SK-N-SH (cell line): Measurements from ENCODE around the gene STX5.
"Not testable (repeated sequence)": the region's sequence is repeated elsewhere in the genome, so short reads cannot be mapped to it uniquely, and the experiment has no call there.

ENCODE experiments used
- EZH2phosphoT487 ChIP-seq: fragments of 200-600 bp; sonication (generic); IDR thresholded peaks from 2 replicates; pipeline ENCODE4 v1.6.1; 2017; ENCODE audit warnings: low read depth, mixed run types, mild to moderate bottlenecking, antibody characterized with exemption, moderate library complexity, borderline replicate concordance
- FOXM1 ChIP-seq: IDR thresholded peaks from 2 replicates; pipeline ENCODE4 v1.4.0; 2012; ENCODE audit warnings: low read depth, mild to moderate bottlenecking
- GABPA ChIP-seq: IDR thresholded peaks from 2 replicates; pipeline ENCODE4 v1.4.0; 2012; ENCODE audit warnings: low read depth, mild to moderate bottlenecking
- NRF1 ChIP-seq: IDR thresholded peaks from 2 replicates; pipeline ENCODE4 v1.6.1; 2012; ENCODE audit warnings: low read depth, mild to moderate bottlenecking, low read length
- POLR2AphosphoS5 ChIP-seq: IDR thresholded peaks from 2 replicates; pipeline ENCODE4 v1.6.1; 2012; ENCODE audit warnings: low read depth, low read length
- RAD21 ChIP-seq: IDR thresholded peaks from 2 replicates; pipeline ENCODE4 v1.6.1; 2012; ENCODE audit warnings: mild to moderate bottlenecking, low read length
- RCOR1 ChIP-seq: fragments of 150-350 bp; IDR thresholded peaks from 2 replicates; pipeline ENCODE4 v1.6.1; 2017; ENCODE audit warnings: antibody characterized with exemption, low read length
- RFX5 ChIP-seq: IDR thresholded peaks from 2 replicates; pipeline ENCODE4 v1.6.1; 2012; ENCODE audit warnings: mild to moderate bottlenecking, improper control_type of control experiment, low read length
- SMC3 ChIP-seq: IDR thresholded peaks from 2 replicates; pipeline ENCODE4 v1.6.1; 2012; ENCODE audit warnings: low read depth, low read length, improper control_type of control experiment
- YY1 ChIP-seq: IDR thresholded peaks from 2 replicates; pipeline ENCODE4 v1.4.0; 2012; ENCODE audit warnings: low read depth, mild to moderate bottlenecking
- TF ChIP-seq, protein P1 (sequence below): fragments of 200-600 bp; sonication (generic); IDR thresholded peaks from 2 replicates; pipeline ENCODE4 v1.6.1; 2017; ENCODE audit warnings: antibody characterized with exemption, mild to moderate bottlenecking, moderate library complexity
- TF ChIP-seq, protein P2 (sequence below): IDR thresholded peaks from 2 replicates; pipeline ENCODE4 v1.4.0; 2012; ENCODE audit warnings: low read depth, borderline replicate concordance
- TF ChIP-seq, protein P3 (sequence below): IDR thresholded peaks from 2 replicates; pipeline ENCODE4 v1.4.0; 2012; ENCODE audit warnings: low read depth

DNA sequence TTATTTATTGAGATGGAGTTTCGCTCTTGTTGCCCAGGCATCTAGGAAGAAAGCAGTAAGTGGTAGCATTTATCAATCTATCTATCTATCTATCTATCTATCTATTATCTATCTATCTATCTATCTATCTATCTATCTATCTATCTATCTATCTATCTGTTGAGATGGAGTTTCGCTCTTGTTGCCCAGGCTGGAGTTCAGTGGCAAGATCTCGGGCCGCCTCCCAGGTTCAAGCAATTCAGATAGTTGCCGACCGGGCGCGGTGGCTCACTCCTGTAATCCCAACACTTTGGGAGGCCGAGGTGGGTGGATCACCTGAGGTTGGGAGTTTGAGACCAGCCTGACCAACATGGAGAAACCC, 71.0 kb downstream of the STX5 start:
- TF ChIP-seq YY1, FOXM1, RCOR1, EZH2phosphoT487, GABPA, POLR2AphosphoS5, RAD21, RFX5, NRF1, SMC3: not testable (repeated sequence)
- TF ChIP-seq, protein P1, sequence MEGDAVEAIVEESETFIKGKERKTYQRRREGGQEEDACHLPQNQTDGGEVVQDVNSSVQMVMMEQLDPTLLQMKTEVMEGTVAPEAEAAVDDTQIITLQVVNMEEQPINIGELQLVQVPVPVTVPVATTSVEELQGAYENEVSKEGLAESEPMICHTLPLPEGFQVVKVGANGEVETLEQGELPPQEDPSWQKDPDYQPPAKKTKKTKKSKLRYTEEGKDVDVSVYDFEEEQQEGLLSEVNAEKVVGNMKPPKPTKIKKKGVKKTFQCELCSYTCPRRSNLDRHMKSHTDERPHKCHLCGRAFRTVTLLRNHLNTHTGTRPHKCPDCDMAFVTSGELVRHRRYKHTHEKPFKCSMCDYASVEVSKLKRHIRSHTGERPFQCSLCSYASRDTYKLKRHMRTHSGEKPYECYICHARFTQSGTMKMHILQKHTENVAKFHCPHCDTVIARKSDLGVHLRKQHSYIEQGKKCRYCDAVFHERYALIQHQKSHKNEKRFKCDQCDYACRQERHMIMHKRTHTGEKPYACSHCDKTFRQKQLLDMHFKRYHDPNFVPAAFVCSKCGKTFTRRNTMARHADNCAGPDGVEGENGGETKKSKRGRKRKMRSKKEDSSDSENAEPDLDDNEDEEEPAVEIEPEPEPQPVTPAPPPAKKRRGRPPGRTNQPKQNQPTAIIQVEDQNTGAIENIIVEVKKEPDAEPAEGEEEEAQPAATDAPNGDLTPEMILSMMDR: not testable (repeated sequence)
- TF ChIP-seq, protein P2, sequence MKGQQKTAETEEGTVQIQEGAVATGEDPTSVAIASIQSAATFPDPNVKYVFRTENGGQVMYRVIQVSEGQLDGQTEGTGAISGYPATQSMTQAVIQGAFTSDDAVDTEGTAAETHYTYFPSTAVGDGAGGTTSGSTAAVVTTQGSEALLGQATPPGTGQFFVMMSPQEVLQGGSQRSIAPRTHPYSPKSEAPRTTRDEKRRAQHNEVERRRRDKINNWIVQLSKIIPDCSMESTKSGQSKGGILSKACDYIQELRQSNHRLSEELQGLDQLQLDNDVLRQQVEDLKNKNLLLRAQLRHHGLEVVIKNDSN: not testable (repeated sequence)
- TF ChIP-seq, protein P3, sequence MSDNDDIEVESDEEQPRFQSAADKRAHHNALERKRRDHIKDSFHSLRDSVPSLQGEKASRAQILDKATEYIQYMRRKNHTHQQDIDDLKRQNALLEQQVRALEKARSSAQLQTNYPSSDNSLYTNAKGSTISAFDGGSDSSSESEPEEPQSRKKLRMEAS: not testable (repeated sequence)
